GM23338 (cell line): ENCODE results near the gene STARD8. TPM values are rescaled to one million over a fixed set of nuclear protein-coding genes. Genes with fewer than 3 reads are reported as not detected.
"Not testable (repeated sequence)": the region's sequence is repeated elsewhere in the genome, so short reads cannot be mapped to it uniquely, and the experiment has no call there.

Source experiments
- ATAC-seq: fragments of 200-7000 bp; cut with Tn5 transposase; 3 replicates; pipeline ENCODE4 v1.9.1; 2020
- DNase-seq: peaks from one replicate; pipeline ENCODE4 v3.0.0-alpha.2; 2015; ENCODE audit warnings: low spot score
- H2AFZ ChIP-seq: fragments of 200-600 bp; sonication (generic); 2 replicates; pipeline ENCODE4 v1.8.0; 2016; ENCODE audit warnings: antibody characterized with exemption, mild to moderate bottlenecking, moderate library complexity
- H3F3A ChIP-seq: fragments of 200-600 bp; sonication (generic); replicated peaks from 2 replicates; pipeline ENCODE4 v1.8.0; 2017; ENCODE audit warnings: antibody characterized with exemption, mixed run types, low read depth
- H3K27ac ChIP-seq: fragments of 200-600 bp; sonication (generic); 2 replicates; pipeline ENCODE4 v1.6.1; 2016; ENCODE audit warnings: low read depth
- H3K27me3 ChIP-seq: fragments of 200-600 bp; sonication (generic); 2 replicates; pipeline ENCODE4 v1.8.0; 2016; ENCODE audit warnings: mild to moderate bottlenecking, mixed run types, moderate library complexity; ENCODE audit not compliant: insufficient read depth
- H3K36me3 ChIP-seq: fragments of 200-600 bp; sonication (generic); 2 replicates; pipeline ENCODE4 v1.8.0; 2016; ENCODE audit warnings: mild to moderate bottlenecking; ENCODE audit not compliant: insufficient read depth
- H3K4me1 ChIP-seq: fragments of 200-600 bp; sonication (generic); 2 replicates; pipeline ENCODE4 v1.8.0; 2016; ENCODE audit warnings: mild to moderate bottlenecking, moderate library complexity; ENCODE audit not compliant: insufficient read depth
- H3K4me2 ChIP-seq: fragments of 200-600 bp; sonication (generic); 2 replicates; pipeline ENCODE4 v1.7.1; 2017; ENCODE audit warnings: mixed run types
- H3K4me3 ChIP-seq: fragments of 200-600 bp; sonication (generic); 2 replicates; pipeline ENCODE4 v1.6.1; 2016; ENCODE audit warnings: mixed run types
- H3K79me2 ChIP-seq: fragments of 200-600 bp; sonication (generic); replicated peaks from 2 replicates; pipeline ENCODE4 v1.8.0; 2017; ENCODE audit warnings: mild to moderate bottlenecking; ENCODE audit not compliant: insufficient read depth
- H3K9me2 ChIP-seq: fragments of 200-600 bp; sonication (generic); 2 replicates; pipeline ENCODE4 v1.8.0; 2017; ENCODE audit not compliant: insufficient read depth
- H4K20me1 ChIP-seq: fragments of 200-600 bp; sonication (generic); replicated peaks from 2 replicates; pipeline ENCODE4 v1.8.0; 2017; ENCODE audit warnings: mild to moderate bottlenecking; ENCODE audit not compliant: insufficient read depth
- H3K27ac Mint-ChIP-seq: 2 replicates; pipeline ENCODE4 v1.8.0; 2020; ENCODE audit warnings: inconsistent platforms, mild to moderate bottlenecking, moderate library complexity, mixed read lengths
- H3K27me3 Mint-ChIP-seq: 3 replicates; pipeline ENCODE4 v1.8.0; 2022; ENCODE audit warnings: low read depth, mild to moderate bottlenecking, moderate library complexity, mixed read lengths, inconsistent platforms; ENCODE audit not compliant: insufficient read depth, poor library complexity
- H3K36me3 Mint-ChIP-seq: 3 replicates; pipeline ENCODE4 v1.8.0; 2021; ENCODE audit warnings: low read depth, mild to moderate bottlenecking, inconsistent platforms, moderate library complexity, mixed read lengths
- H3K4me1 Mint-ChIP-seq: 3 replicates; pipeline ENCODE4 v1.8.0; 2020; ENCODE audit warnings: mild to moderate bottlenecking, inconsistent platforms, mixed read lengths
- H3K4me3 Mint-ChIP-seq: 3 replicates; pipeline ENCODE4 v1.8.0; 2021; ENCODE audit warnings: moderate library complexity, mild to moderate bottlenecking, inconsistent platforms, mixed read lengths
- H3K9me3 Mint-ChIP-seq: 3 replicates; pipeline ENCODE4 v1.8.0; 2020; ENCODE audit warnings: moderate library complexity, mild to moderate bottlenecking, inconsistent platforms, mixed read lengths
- polyA plus RNA-seq: library from polyadenylated mRNA; unstranded; fragments of >200 nt; fragmentation: Nextera tagmentation; extraction: Ambion mirVana; gene quantifications from 2 replicates; pipeline ENCODE4 v1.2.1, GENCODE V29; 2016
- total RNA-seq: library from RNA; depleted of rRNA; stranded (reverse); fragments of >200 nt; shearing (Covaris generic); gene quantifications from 2 replicates; pipeline ENCODE4 v1.2.3, GENCODE V29; 2014
- TF ChIP-seq, protein P1 (sequence below): fragments of 250-450 bp; sonication (Bioruptor Pico); IDR thresholded peaks from 2 replicates; pipeline ENCODE4 v1.5.0; 2020; ENCODE audit warnings: mild to moderate bottlenecking, moderate library complexity

The STARD8 gene
- total and polyA plus RNA-seq, 2 experiments from 2014 or later, result 0.74 to 5.6 TPM

GRCh38 chrX:68654693-68655092 is 7.2 kb downstream of the STARD8 start:
- Histone ChIP-seq H3K27ac (no peak overlapping the region), H3K4me2 (no peak overlapping the region), H2AFZ (no peak overlapping the region), H3K36me3 (no peaks in the 10 kb centered on the region), H3K4me1 (peaks cover 5% of the 10 kb centered on the region; the same call in 1 of the 2 replicates), H3K79me2 (no peaks in the 10 kb centered on the region), H3K9me2 (no peaks in the 10 kb centered on the region), H4K20me1 (no peaks in the 10 kb centered on the region), H3K4me3 (no peak overlapping the region), H3F3A (no peaks in the 10 kb centered on the region), H3K27me3 (no peaks in the 10 kb centered on the region)
- DNase-seq, result no peak
- Mint-ChIP-seq H3K27me3 (peaks cover 7% of the 10 kb centered on the region), H3K4me1 (peaks cover 9% of the 10 kb centered on the region), H3K9me3 (peaks cover 4% of the 10 kb centered on the region; the same call in 2 of the 3 replicates), H3K4me3 (no peak overlapping the region), H3K27ac (no peak overlapping the region), H3K36me3 (no peaks in the 10 kb centered on the region)
- TF ChIP-seq, protein P1, sequence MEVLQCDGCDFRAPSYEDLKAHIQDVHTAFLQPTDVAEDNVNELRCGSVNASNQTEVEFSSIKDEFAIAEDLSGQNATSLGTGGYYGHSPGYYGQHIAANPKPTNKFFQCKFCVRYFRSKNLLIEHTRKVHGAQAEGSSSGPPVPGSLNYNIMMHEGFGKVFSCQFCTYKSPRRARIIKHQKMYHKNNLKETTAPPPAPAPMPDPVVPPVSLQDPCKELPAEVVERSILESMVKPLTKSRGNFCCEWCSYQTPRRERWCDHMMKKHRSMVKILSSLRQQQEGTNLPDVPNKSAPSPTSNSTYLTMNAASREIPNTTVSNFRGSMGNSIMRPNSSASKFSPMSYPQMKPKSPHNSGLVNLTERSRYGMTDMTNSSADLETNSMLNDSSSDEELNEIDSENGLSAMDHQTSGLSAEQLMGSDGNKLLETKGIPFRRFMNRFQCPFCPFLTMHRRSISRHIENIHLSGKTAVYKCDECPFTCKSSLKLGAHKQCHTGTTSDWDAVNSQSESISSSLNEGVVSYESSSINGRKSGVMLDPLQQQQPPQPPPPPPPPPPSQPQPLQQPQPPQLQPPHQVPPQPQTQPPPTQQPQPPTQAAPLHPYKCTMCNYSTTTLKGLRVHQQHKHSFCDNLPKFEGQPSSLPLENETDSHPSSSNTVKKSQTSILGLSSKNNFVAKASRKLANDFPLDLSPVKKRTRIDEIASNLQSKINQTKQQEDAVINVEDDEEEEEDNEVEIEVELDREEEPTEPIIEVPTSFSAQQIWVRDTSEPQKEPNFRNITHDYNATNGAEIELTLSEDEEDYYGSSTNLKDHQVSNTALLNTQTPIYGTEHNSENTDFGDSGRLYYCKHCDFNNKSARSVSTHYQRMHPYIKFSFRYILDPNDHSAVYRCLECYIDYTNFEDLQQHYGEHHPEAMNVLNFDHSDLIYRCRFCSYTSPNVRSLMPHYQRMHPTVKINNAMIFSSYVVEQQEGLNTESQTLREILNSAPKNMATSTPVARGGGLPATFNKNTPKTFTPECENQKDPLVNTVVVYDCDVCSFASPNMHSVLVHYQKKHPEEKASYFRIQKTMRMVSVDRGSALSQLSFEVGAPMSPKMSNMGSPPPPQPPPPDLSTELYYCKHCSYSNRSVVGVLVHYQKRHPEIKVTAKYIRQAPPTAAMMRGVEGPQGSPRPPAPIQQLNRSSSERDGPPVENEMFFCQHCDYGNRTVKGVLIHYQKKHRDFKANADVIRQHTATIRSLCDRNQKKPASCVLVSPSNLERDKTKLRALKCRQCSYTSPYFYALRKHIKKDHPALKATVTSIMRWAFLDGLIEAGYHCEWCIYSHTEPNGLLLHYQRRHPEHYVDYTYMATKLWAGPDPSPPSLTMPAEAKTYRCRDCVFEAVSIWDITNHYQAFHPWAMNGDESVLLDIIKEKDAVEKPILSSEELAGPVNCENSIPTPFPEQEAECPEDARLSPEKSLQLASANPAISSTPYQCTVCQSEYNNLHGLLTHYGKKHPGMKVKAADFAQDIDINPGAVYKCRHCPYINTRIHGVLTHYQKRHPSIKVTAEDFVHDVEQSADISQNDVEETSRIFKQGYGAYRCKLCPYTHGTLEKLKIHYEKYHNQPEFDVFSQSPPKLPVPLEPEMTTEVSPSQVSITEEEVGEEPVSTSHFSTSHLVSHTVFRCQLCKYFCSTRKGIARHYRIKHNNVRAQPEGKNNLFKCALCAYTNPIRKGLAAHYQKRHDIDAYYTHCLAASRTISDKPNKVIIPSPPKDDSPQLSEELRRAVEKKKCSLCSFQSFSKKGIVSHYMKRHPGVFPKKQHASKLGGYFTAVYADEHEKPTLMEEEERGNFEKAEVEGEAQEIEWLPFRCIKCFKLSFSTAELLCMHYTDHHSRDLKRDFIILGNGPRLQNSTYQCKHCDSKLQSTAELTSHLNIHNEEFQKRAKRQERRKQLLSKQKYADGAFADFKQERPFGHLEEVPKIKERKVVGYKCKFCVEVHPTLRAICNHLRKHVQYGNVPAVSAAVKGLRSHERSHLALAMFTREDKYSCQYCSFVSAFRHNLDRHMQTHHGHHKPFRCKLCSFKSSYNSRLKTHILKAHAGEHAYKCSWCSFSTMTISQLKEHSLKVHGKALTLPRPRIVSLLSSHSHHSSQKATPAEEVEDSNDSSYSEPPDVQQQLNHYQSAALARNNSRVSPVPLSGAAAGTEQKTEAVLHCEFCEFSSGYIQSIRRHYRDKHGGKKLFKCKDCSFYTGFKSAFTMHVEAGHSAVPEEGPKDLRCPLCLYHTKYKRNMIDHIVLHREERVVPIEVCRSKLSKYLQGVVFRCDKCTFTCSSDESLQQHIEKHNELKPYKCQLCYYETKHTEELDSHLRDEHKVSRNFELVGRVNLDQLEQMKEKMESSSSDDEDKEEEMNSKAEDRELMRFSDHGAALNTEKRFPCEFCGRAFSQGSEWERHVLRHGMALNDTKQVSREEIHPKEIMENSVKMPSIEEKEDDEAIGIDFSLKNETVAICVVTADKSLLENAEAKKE (CRISPR knock-in tag), result no peak
- ATAC-seq, result no peak

DNA sequence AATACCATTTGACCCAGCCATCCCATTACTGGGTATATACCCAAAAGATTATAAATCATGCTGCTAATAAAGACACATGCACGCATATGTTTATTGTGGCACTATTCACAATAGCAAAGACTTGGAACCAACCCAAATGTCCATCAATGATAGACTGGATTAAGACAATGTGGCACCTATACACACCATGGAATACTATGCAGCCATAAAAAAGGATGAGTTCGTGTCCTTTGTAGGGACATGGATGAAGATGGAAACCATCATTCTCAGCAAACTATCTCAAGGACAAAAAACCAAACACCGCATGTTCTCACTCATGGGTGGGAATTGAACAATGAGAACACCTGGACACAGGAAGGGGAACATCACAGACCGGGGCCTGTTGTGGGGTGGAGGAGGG is 9.0 kb downstream of the STARD8 start:
- H3K9me3 Mint-ChIP-seq, H3K4me1 ChIP-seq, H3K4me3 ChIP-seq, H3K9me2 ChIP-seq, H3K27me3 Mint-ChIP-seq, H3K4me3 Mint-ChIP-seq, H3K27ac ChIP-seq, DNase-seq, ATAC-seq, H2AFZ ChIP-seq, H3K27me3 ChIP-seq, H3K79me2 ChIP-seq, H3K27ac Mint-ChIP-seq, H3F3A ChIP-seq, H3K36me3 ChIP-seq, H4K20me1 ChIP-seq, H3K36me3 Mint-ChIP-seq, H3K4me1 Mint-ChIP-seq, H3K4me2 ChIP-seq: not testable (repeated sequence)
